ENCODE measurements around the gene TMEM235. TPM values are rescaled to one million over a fixed set of nuclear protein-coding genes. Genes with fewer than 3 reads are reported as not detected.

TMEM235 gene
- total and polyA plus RNA-seq, 9 of the 15 experiments (the other 6 are each of a cell fraction or from before 2014, with no cell fraction given), result not detected

- POLR2A ChIA-PET, result interaction anchor here (0.5 to 3.9 kb wide), 23 partner anchors 8 to 339 kb away, joined by 3 to 29 read pairs (median 4); partner anchors contain the start of gene TMC6
- peak; percentile 49 for FAIRE-seq
- H3K27me3 ChIP-seq (ENCODE audit: control insufficient read depth in 2 of 2, insufficient read depth in 2 of 2, low read length in 2 of 2), result no peaks in the 10 kb centered on the region
- H3K79me2 ChIP-seq (ENCODE audit: control insufficient read depth, insufficient read depth, low read length), result peaks cover 83% of the 10 kb centered on the region
- peak; percentile 58 to 82 (median 75) for DNase-seq (ENCODE audit: extremely low read depth in 1 of 4, low spot score in 3 of 4)
- no peaks in the 10 kb centered on the region for H3K9me1 ChIP-seq (ENCODE audit: control insufficient read depth, insufficient read depth, low read length)
- H3K4me3 ChIP-seq, result peak overlapping the region; percentile 86
- peak overlapping the region; percentile 93 to 99 for H3K9ac ChIP-seq (ENCODE audit: insufficient read depth in 1 of 2, low read depth in 2 of 2, low read length in 2 of 2)
- peak overlapping the region; percentile 54; the same call in 1 of the 2 replicates for H2AFZ ChIP-seq (ENCODE audit: low read depth, low read length)
- peak; percentile 53 for ATAC-seq
- peak overlapping the region; percentile 89 for H3K27ac ChIP-seq (ENCODE audit: extremely low read depth, low read depth, low read length)
- BruUV-seq (replicated peaks), result no TSS peak
- H3K4me2 ChIP-seq (ENCODE audit: insufficient read depth, low read length), result peak overlapping the region; percentile 99
- 13% methylated on average over 10 of the region's 10 CpGs for WGBS (ENCODE audit: insufficient coverage, low coverage, missing lambda C conversion rate)
- in situ Hi-C loops (cut with MboI) (no loop called here), intact Hi-C loops (cut with micrococcal nuclease) (loop anchor here (5.0 kb wide), 2 partner anchors 49 to 99 kb away; no protein-coding TSS in a partner anchor)
- H3K36me3 ChIP-seq (ENCODE audit: control insufficient read depth, insufficient read depth, low read length), result peaks cover 66% of the 10 kb centered on the region; the same call in 2 of the 3 replicates
- CTCF ChIA-PET (ENCODE audit: low intra/inter-chr PET ratio), result no interaction called here
- H3K4me1 ChIP-seq (replicated peaks in 1 of 2; ENCODE audit: control insufficient read depth in 2 of 2, insufficient read depth in 2 of 2, low read length in 2 of 2), result peaks cover 22 to 53% of the 10 kb centered on the region in 2 experiments
- H3K9me3 ChIP-seq (replicated peaks; ENCODE audit: control insufficient read depth, insufficient read depth, low read depth, low read length), result no peaks in the 10 kb centered on the region
- peaks cover 14% of the 10 kb centered on the region for H4K20me1 ChIP-seq (replicated peaks; ENCODE audit: control insufficient read depth, insufficient read depth, low read length)
- no peak for TF ChIP-seq UBTF (IDR thresholded peaks at IDR 0.05; ENCODE audit: borderline replicate concordance in 1 of 2, low read depth in 2 of 2, low read length in 2 of 2)
- peak; percentile 21; the same call in 1 of the 2 replicates for TF ChIP-seq SPI1 (IDR thresholded peaks at IDR 0.05; ENCODE audit: borderline replicate concordance, low read depth, low read length)
- TF ChIP-seq KDM1A (IDR thresholded peaks at IDR 0.05), result peak in 1 of 2 experiments; percentile 16; a peak in 1 of 4 replicates
- TF ChIP-seq ZNF282 (CRISPR knock-in tag; IDR thresholded peaks at IDR 0.05), result peak; percentile 36; the same call in 1 of the 2 replicates
- TF ChIP-seq ZBTB11 (CRISPR knock-in tag; IDR thresholded peaks at IDR 0.05), result no peak
- no peak for TF ChIP-seq SNIP1 (IDR thresholded peaks at IDR 0.05; ENCODE audit: low read depth)
Observed at GRCh38 chr17:78185981-78186691, 45.3 kb upstream of the TMEM235 start.
